Gastrocnemius medialis (tissue), 4 donors: ENCODE data around the gene ACO1. TPM values are rescaled to one million over a fixed set of nuclear protein-coding genes. Genes with fewer than 3 reads are reported as not detected.

Experiments used
- ATAC-seq, 2 donors: fragments of 150-250 bp; one replicate each; pipeline ENCODE4 v1.9.1; 2016
- DNase-seq, 2 donors: peaks; one replicate each; pipeline ENCODE4 v3.0.0-alpha.2; 2019
- H3K27ac ChIP-seq, 4 donors: fragments of 200-600 bp; sonication (generic); 1 replicate in 1 of 4; 2 replicates in 3 of 4; pipeline ENCODE4 v1.5.1; 2016 to 2018; ENCODE audit warnings: mild to moderate bottlenecking in 2 of 4, moderate library complexity in 1 of 4
- H3K27me3 ChIP-seq, 3 donors: fragments of 200-600 bp; sonication (generic) in 2 of 3; 1 replicate in 1 of 3; 2 replicates in 2 of 3; pipeline versions ENCODE4 v1.5.1 to v1.6.0; 2016 to 2019; ENCODE audit warnings: mild to moderate bottlenecking in 1 of 3, moderate library complexity in 1 of 3
- H3K36me3 ChIP-seq, 2 donors: fragments of 200-600 bp; sonication (generic) in 1 of 2; one replicate each; pipeline ENCODE4 v1.5.1; 2017 to 2018
- H3K4me1 ChIP-seq, 2 donors: fragments of 200-600 bp; sonication (generic) in 1 of 2; one replicate each; pipeline ENCODE4 v1.5.1; 2016 to 2017; ENCODE audit warnings: mild to moderate bottlenecking in 2 of 2
- H3K4me3 ChIP-seq, 4 donors: fragments of 200-600 bp; sonication (generic) in 3 of 4; 1 replicate in 1 of 4; 2 replicates in 3 of 4; pipeline ENCODE4 v1.5.1; 2016 to 2019; ENCODE audit warnings: mild to moderate bottlenecking in 2 of 4
- H3K9me3 ChIP-seq, 3 donors: fragments of 200-600 bp; sonication (generic) in 2 of 3; 1 replicate in 1 of 3; 2 replicates in 2 of 3; pipeline ENCODE4 v1.5.1; 2016 to 2019
- CTCF ChIP-seq, 5 experiments: fragments of 450-650 bp in 3 of 5; fragments of 200-600 bp in 2 of 5; sonication (generic) in 2 of 5; IDR thresholded peaks in 4 of 5; conservative IDR thresholded peaks in 1 of 5; 1 replicate in 4 of 5; 2 replicates in 1 of 5; pipeline ENCODE4 v1.5.1; 2016 to 2019; ENCODE audit warnings: antibody characterized with exemption in 5 of 5, mild to moderate bottlenecking in 3 of 5, moderate library complexity in 3 of 5
- POLR2A ChIP-seq, 2 donors: fragments of 450-650 bp; IDR thresholded peaks; one replicate each; pipeline ENCODE4 v1.6.1; 2017; ENCODE audit warnings: antibody characterized with exemption in 2 of 2, mild to moderate bottlenecking in 2 of 2, moderate library complexity in 2 of 2
- in situ Hi-C, 4 donors: fragments of 200-750 bp; cut with MboI; loops; one replicate each; pipeline versions ENCODE4 v1.15.0 to v1.8.0; 2017; ENCODE audit warnings: low sequenced_read_pairs in 4 of 4
- intact Hi-C: fragments of 100-400 bp; cut with DNase I; formaldehyde crosslinking; loops from one replicate; pipeline ENCODE4 v1.15.1; 2023; ENCODE audit warnings: low total_unique reads
- total RNA-seq, 4 donors: library from RNA; depleted of rRNA; stranded (reverse); fragments of >200 nt; gene quantifications; one replicate each; pipeline versions ENCODE4 v1.1.0 to v1.2.3, GENCODE V29; 2016

ACO1 gene
- total RNA-seq, 4 donors from 2014 or later = 28.3 to 35.0 (median 30.3) TPM

- DNase-seq (no peak), ATAC-seq (no peak)
- H3K36me3 ChIP-seq = no peaks in the 10 kb centered on the region
- no peaks in the 10 kb centered on the region for H3K27me3 ChIP-seq
- peak overlapping the region; percentile 67 to 94 (median 80) for H3K4me3 ChIP-seq
- in situ Hi-C loops = loop anchor here in 3 of 4 donors (5.0 to 25.0 kb wide), 5 partner anchors 48 to 778 kb away; partner anchors contain the start of gene B4GALT1 (in 1 of the 3)
- H3K27ac ChIP-seq = peak overlapping the region; percentile 88 to 96 (median 90)
- H3K4me1 ChIP-seq = peaks cover 20 to 23% of the 10 kb centered on the region in 2 donors
- H3K9me3 ChIP-seq = no peaks in the 10 kb centered on the region
- TF ChIP-seq POLR2A (IDR thresholded peaks at IDR 0.05) (no peak), CTCF (IDR thresholded peaks at IDR 0.05 in 4 of 5, conservative IDR thresholded peaks at IDR 0.05 in 1 of 5) (no peak)
- intact Hi-C loops = loop anchor here (5.0 kb wide), 1 partner anchor 583 kb away; no protein-coding TSS in a partner anchor
Observed at GRCh38 chr9:32384002-32384363, 460 bp upstream of the ACO1 start.

GRCh38 chr9:32385152-32385884, 875 bp downstream of the ACO1 start:
- DNase-seq = no peak
- Histone ChIP-seq H3K9me3 (no peaks in the 10 kb centered on the region), H3K27me3 (no peaks in the 10 kb centered on the region), H3K36me3 (no peaks in the 10 kb centered on the region), H3K27ac (peak overlapping the region; percentile 88 to 96 (median 90)), H3K4me3 (peak overlapping the region; percentile 67 to 94 (median 80)), H3K4me1 (peaks cover 20 to 24% of the 10 kb centered on the region in 2 donors)
- intact Hi-C loops (loop anchor here (1.0 kb wide), 1 partner anchor 188 kb away; the partner anchor contains the start of gene NDUFB6), in situ Hi-C loops (loop anchor here in 2 of 4 donors (10.0 to 25.0 kb wide), 3 partner anchors 579 to 777 kb away; partner anchors contain the start of gene B4GALT1 (in 1 of the 2))
- peak; percentile 21 to 22 for ATAC-seq
- no peak for TF ChIP-seq POLR2A (IDR thresholded peaks at IDR 0.05)

DNA sequence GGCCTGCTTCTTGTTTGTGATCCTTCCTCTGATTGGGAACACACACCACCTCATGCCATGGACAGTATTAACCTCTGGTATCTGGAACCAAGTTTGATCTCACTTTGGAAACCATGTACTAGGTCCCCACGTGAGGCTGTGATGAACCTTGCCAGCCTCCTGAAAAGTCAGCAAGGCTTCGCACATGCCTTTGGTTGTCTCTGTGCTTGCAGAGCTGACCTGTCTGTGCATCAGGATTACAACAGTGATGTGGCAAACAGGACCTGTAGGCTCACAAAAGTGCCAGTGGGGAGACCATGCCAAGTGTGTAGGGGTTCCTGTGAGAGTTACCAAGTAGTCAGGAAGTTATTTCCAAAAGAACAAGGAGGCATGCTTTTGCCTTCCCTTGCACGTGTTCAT, 1.4 kb downstream of the ACO1 start:
- no peak for ATAC-seq
- H3K4me1 ChIP-seq = peaks cover 20 to 24% of the 10 kb centered on the region in 2 donors
- intact Hi-C loops (loop anchor here (1.0 kb wide), 1 partner anchor 187 kb away; the partner anchor contains the start of gene NDUFB6), in situ Hi-C loops (loop anchor here in 2 of 4 donors (10.0 to 25.0 kb wide), 3 partner anchors 579 to 776 kb away; partner anchors contain the start of gene B4GALT1 (in 1 of the 2))
- no peaks in the 10 kb centered on the region for H3K36me3 ChIP-seq
- no peak for DNase-seq
- H3K27ac ChIP-seq = no peak overlapping the region
- no peak overlapping the region for H3K4me3 ChIP-seq
- H3K27me3 ChIP-seq = no peaks in the 10 kb centered on the region
- no peak for TF ChIP-seq POLR2A (IDR thresholded peaks at IDR 0.05)
- TF ChIP-seq CTCF (IDR thresholded peaks at IDR 0.05 in 4 of 5, conservative IDR thresholded peaks at IDR 0.05 in 1 of 5) = no peak
- H3K9me3 ChIP-seq = no peaks in the 10 kb centered on the region

- DNase-seq (no peak), ATAC-seq (no peak)
- intact Hi-C loops (no loop called here), in situ Hi-C loops (loop anchor here in 2 of 4 donors (10.0 to 25.0 kb wide), 3 partner anchors 578 to 775 kb away; partner anchors contain the start of gene B4GALT1 (in 1 of the 2))
- Histone ChIP-seq H3K27me3 (no peaks in the 10 kb centered on the region), H3K4me1 (peaks cover 20 to 24% of the 10 kb centered on the region in 2 donors), H3K36me3 (no peaks in the 10 kb centered on the region), H3K4me3 (no peak overlapping the region), H3K27ac (no peak overlapping the region), H3K9me3 (no peaks in the 10 kb centered on the region)
- TF ChIP-seq POLR2A (IDR thresholded peaks at IDR 0.05) = no peak
- no peak for TF ChIP-seq CTCF (IDR thresholded peaks at IDR 0.05 in 4 of 5, conservative IDR thresholded peaks at IDR 0.05 in 1 of 5)
Observed at GRCh38 chr9:32387256-32387655, 2.8 kb downstream of the ACO1 start.

DNA sequence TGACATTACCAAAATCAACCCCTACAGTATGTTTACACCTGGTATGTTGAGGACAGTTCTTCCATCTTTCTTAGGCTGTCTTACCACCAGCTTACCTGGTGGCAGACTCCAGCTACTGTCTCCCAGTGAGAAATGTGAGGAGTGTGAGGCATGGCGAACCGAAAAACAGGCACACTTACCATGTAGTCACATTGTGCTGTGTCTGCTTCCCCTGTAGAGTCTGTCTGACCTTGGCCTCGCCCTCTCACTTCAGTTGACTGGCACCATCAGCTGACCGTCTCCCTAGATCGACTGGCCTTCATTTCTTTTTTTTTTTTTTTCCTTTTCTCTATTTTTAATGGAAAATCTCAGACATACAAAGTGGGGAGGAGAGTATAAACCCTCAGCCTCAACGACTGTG, 4.9 kb downstream of the ACO1 start:
- no peak overlapping the region for H3K4me3 ChIP-seq
- H3K4me1 ChIP-seq = peaks cover 15 to 24% of the 10 kb centered on the region in 2 donors
- intact Hi-C loops (no loop called here), in situ Hi-C loops (loop anchor here in 2 of 4 donors (10.0 to 25.0 kb wide), 3 partner anchors 575 to 773 kb away; partner anchors contain the start of gene B4GALT1 (in 1 of the 2))
- DNase-seq (peak in 1 of 2 donors; percentile 17), ATAC-seq (no peak)
- TF ChIP-seq CTCF (IDR thresholded peaks at IDR 0.05 in 4 of 5, conservative IDR thresholded peaks at IDR 0.05 in 1 of 5) (no peak), POLR2A (IDR thresholded peaks at IDR 0.05) (no peak)
- no peaks in the 10 kb centered on the region for H3K27me3 ChIP-seq
- H3K9me3 ChIP-seq = no peaks in the 10 kb centered on the region
- H3K36me3 ChIP-seq = no peaks in the 10 kb centered on the region
- H3K27ac ChIP-seq = no peak overlapping the region
